Fibroblast of lung (primary cell): ENCODE measurements around the gene CALCOCO1. TPM values are rescaled to one million over a fixed set of nuclear protein-coding genes. Genes with fewer than 3 reads are reported as not detected.
A peak's percentile ranks its signal among the peaks of the same experiment; 100 is the strongest.

ENCODE experiments used
- DNase-seq, 2 donors: peaks; one replicate each; pipeline versions ENCODE4 v3.0.0 to v3.0.0-alpha.2; 2010; ENCODE audit warnings: low read depth in 2 of 2
- H2AFZ ChIP-seq: 2 replicates; pipeline ENCODE4 v1.5.1; 2012; ENCODE audit warnings: low read length, control low read depth, inconsistent platforms
- H3K27ac ChIP-seq: 2 replicates; pipeline ENCODE4 v1.5.1; 2011; ENCODE audit warnings: low read length, control low read depth; ENCODE audit not compliant: insufficient read depth
- H3K27me3 ChIP-seq: 2 replicates; pipeline ENCODE4 v1.5.1; 2011; ENCODE audit warnings: mild to moderate bottlenecking, low read length; ENCODE audit not compliant: control insufficient read depth, insufficient read depth
- H3K36me3 ChIP-seq: 2 replicates; pipeline ENCODE4 v1.5.1; 2011; ENCODE audit warnings: low read length; ENCODE audit not compliant: control insufficient read depth, insufficient read depth
- H3K4me1 ChIP-seq: 2 replicates; pipeline ENCODE4 v1.5.1; 2011; ENCODE audit warnings: low read length; ENCODE audit not compliant: control insufficient read depth, insufficient read depth; ENCODE audit errors: extremely low read depth
- H3K4me2 ChIP-seq: 2 replicates; pipeline ENCODE4 v1.5.1; 2011; ENCODE audit warnings: low read length, control low read depth; ENCODE audit not compliant: insufficient read depth; ENCODE audit errors: extremely low read depth
- H3K4me3 ChIP-seq, 4 experiments: fragments of 200-600 bp in 1 of 4; sonication (generic) in 1 of 4; replicated peaks in 1 of 4; 2 replicates each; pipeline ENCODE4 v1.5.1; 2011 to 2016; ENCODE audit warnings: low read length in 4 of 4, low read depth in 3 of 4, mild to moderate bottlenecking in 3 of 4, control low read depth in 2 of 4, inconsistent platforms in 1 of 4, mixed read lengths in 1 of 4; ENCODE audit not compliant: insufficient read depth in 1 of 4; ENCODE audit errors: control extremely low read depth in 1 of 4
- H3K79me2 ChIP-seq: 2 replicates; pipeline ENCODE4 v1.5.1; 2012; ENCODE audit warnings: mild to moderate bottlenecking, low read length, inconsistent platforms; ENCODE audit not compliant: control insufficient read depth, insufficient read depth
- H3K9ac ChIP-seq: 2 replicates; pipeline ENCODE4 v1.5.1; 2011; ENCODE audit warnings: mild to moderate bottlenecking, low read length, control low read depth; ENCODE audit not compliant: insufficient read depth
- H3K9me3 ChIP-seq: 2 replicates; pipeline ENCODE4 v1.5.1; 2012; ENCODE audit warnings: low read depth, low read length; ENCODE audit not compliant: control insufficient read depth, insufficient read depth
- H4K20me1 ChIP-seq: 2 replicates; pipeline ENCODE4 v1.5.1; 2011; ENCODE audit warnings: low read length; ENCODE audit not compliant: control insufficient read depth, insufficient read depth; ENCODE audit errors: extremely low read depth
- CTCF ChIP-seq, 2 donors: IDR thresholded peaks in 1 of 2; conservative IDR thresholded peaks in 1 of 2; 1 replicate in 1 of 2; 2 replicates in 1 of 2; pipeline ENCODE4 v1.5.1; 2011 to 2012; ENCODE audit warnings: low read length in 2 of 2, control low read depth in 1 of 2, inconsistent platforms in 1 of 2, low read depth in 1 of 2, mild to moderate bottlenecking in 1 of 2
- EZH2 ChIP-seq: IDR thresholded peaks from 2 replicates; pipeline ENCODE4 v1.5.1; 2012; ENCODE audit warnings: low read length, control low read depth, mild to moderate bottlenecking; ENCODE audit errors: missing control alignments
- polyA plus RNA-seq, 2 donors: library from polyadenylated mRNA; depleted of rRNA in 1 of 2; stranded (reverse) in 1 of 2; unstranded in 1 of 2; fragments of >200 nt; gene quantifications; 2 replicates each; pipeline ENCODE4 v1.2.1, GENCODE V29; 2011 to 2012; ENCODE audit warnings: missing spikeins in 1 of 2
- total RNA-seq: library from RNA; depleted of rRNA; stranded (reverse); fragments of >200 nt; gene quantifications from 2 replicates; pipeline ENCODE4 v1.2.1, GENCODE V29; 2014

The CALCOCO1 gene
- total and polyA plus RNA-seq, 2 donors (not counting 1 experiment from before 2014, with no cell fraction given), result 116 to 125 TPM

- no peaks in the 10 kb centered on the region for H3K79me2 ChIP-seq
- peak overlapping the region; percentile 77 for H3K4me2 ChIP-seq
- peak overlapping the region in 3 of 4 experiments; percentile 23 to 31 (median 26) for H3K4me3 ChIP-seq
- TF ChIP-seq CTCF (conservative IDR thresholded peaks at IDR 0.05 in 1 of 2, IDR thresholded peaks at IDR 0.05 in 1 of 2; ENCODE audit: low read depth in 1 of 2, low read length in 2 of 2) (no peak), EZH2 (no peak)
- H3K9me3 ChIP-seq, result no peaks in the 10 kb centered on the region
- H3K9ac ChIP-seq, result no peak overlapping the region
- H3K27ac ChIP-seq, result peak overlapping the region; percentile 79
- peak; percentile 93 to 95 for DNase-seq
- no peaks in the 10 kb centered on the region for H4K20me1 ChIP-seq
- H3K4me1 ChIP-seq, result peaks cover 5% of the 10 kb centered on the region
- peak overlapping the region; percentile 61 for H2AFZ ChIP-seq
- no peaks in the 10 kb centered on the region for H3K36me3 ChIP-seq
- H3K27me3 ChIP-seq, result no peaks in the 10 kb centered on the region
These were observed 68.2 kb downstream of the CALCOCO1 start for GRCh38 chr12:53659011-53659551.

Other genes with a start within 250 kb of the CALCOCO1 start
- 37.8 and 40.8 TPM in 2 replicates for gene MAP3K12, start 228.0 kb downstream of the CALCOCO1 start, total RNA-seq
- gene MAP3K12, start 228.0 kb downstream of the CALCOCO1 start, polyA plus RNA-seq, result 31.2 and 31.6 TPM in 2 replicates
- gene TARBP2, start 226.2 kb downstream of the CALCOCO1 start, total RNA-seq, result 37.8 and 39.3 TPM in 2 replicates
- 19.8 and 25.9 TPM in 2 replicates for gene TARBP2, start 226.2 kb downstream of the CALCOCO1 start, polyA plus RNA-seq
- gene NPFF, start 220.0 kb downstream of the CALCOCO1 start, total RNA-seq, result not detected in 2 replicates
- gene NPFF, start 220.0 kb downstream of the CALCOCO1 start, polyA plus RNA-seq, result not detected in 2 replicates
- 7.4 and 11.4 TPM in 2 replicates for gene ATF7, start 101.1 kb downstream of the CALCOCO1 start, total RNA-seq
- gene ATF7, start 101.1 kb downstream of the CALCOCO1 start, polyA plus RNA-seq, result 24.7 and 27.4 TPM in 2 replicates
- gene ATP5MC2, start 51.4 kb downstream of the CALCOCO1 start, total RNA-seq, result 148 and 169 TPM in 2 replicates
- gene ATP5MC2, start 51.4 kb downstream of the CALCOCO1 start, polyA plus RNA-seq, result 232 and 372 TPM in 2 replicates
- not detected in 2 replicates for gene CISTR, start 24.5 kb upstream of the CALCOCO1 start, total RNA-seq
- gene CISTR, start 24.5 kb upstream of the CALCOCO1 start, polyA plus RNA-seq, result not detected in 2 replicates
- gene HOXC13, start 211.4 kb upstream of the CALCOCO1 start, total RNA-seq, result not detected in 2 replicates
- gene HOXC13, start 211.4 kb upstream of the CALCOCO1 start, polyA plus RNA-seq, result not detected in 2 replicates
- not detected in 2 replicates for gene HOXC12, start 227.5 kb upstream of the CALCOCO1 start, total RNA-seq
- gene HOXC12, start 227.5 kb upstream of the CALCOCO1 start, polyA plus RNA-seq, result not detected in 2 replicates
- gene HOXC11, start 245.7 kb upstream of the CALCOCO1 start, total RNA-seq, result not detected in 2 replicates
- gene HOXC11, start 245.7 kb upstream of the CALCOCO1 start, polyA plus RNA-seq, result not detected in 2 replicates
- not detected in 2 replicates for gene HOTAIR, start 247.5 kb upstream of the CALCOCO1 start, total RNA-seq
- gene HOTAIR, start 247.5 kb upstream of the CALCOCO1 start, polyA plus RNA-seq, result not detected in 2 replicates